GM19395 (cell line): ENCODE measurements around the gene AJM1.
"Not testable (repeated sequence)": the region's sequence is repeated elsewhere in the genome, so short reads cannot be mapped to it uniquely, and the experiment has no call there.

Experiments
- ATAC-seq: cut with Tn5 transposase; IDR thresholded peaks from one replicate; pipeline ENCODE4 v1.9.1; 2021; ENCODE audit warnings: mild to moderate bottlenecking, moderate library complexity; ENCODE audit not compliant: unreplicated experiment

AJM1 gene

DNA sequence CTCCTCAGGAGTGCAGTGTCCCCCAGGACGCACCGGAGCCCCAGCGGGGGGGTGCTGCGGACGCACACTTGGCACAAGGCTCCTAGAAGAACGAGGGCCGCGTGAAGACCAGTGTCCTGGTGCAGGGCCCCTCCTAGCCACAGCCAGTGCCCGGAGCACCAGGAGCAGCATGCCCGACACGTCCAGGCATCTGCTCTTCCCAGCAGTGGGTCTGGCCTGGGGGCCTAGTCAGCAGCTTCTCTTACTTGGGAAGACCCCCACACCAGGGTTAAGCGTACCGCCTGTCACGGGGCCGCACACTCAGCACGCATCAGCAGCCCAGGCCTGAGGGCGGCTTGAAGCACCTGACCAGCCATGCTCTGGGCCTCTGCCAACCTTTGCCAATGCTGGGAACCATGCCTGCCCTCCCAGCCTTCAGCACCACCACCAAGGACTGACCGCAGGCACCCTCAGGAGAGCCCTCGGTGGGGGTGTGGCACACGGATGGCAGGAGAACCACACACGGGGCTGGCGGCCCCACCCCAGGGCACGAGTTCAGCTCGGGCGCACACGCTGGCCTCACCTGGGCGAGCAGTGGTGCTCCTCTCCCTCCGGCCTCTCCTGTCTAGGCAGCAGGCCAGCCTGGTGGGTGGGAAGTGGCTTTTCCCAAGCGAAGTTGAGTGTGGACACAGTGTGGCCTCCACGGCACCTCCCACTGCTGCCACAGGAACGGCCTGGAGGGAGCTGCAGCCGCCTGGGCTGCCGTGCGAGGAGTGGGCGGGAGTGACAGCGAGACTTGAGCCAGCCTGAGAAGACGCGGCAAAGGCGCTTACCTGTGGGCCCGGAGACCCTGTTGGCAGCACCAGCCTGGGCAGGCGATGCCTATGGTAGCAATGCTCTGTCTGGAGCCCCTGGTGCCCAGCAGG lies 12.0 kb upstream of the AJM1 start:
- no peak for ATAC-seq

- no peak for ATAC-seq
Measured at GRCh38 chr9:136831002-136831719, 11.1 kb upstream of the AJM1 start.

DNA sequence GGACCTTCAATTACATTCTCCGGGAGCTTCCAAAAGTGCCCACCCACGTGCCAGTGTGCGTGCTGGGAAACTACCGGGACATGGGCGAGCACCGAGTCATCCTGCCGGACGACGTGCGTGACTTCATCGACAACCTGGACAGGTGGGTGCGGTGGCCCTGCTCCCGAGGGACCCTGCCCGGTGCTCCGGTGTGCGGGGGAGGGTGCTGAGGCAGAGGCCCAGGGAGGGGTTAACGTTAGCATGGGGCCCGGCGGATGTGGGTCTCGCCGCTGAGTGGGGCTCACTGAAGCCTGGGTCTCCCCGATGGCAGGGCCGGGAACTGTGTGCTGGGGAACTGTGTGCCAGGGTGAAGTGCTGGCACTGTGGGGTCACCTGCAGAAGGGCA lies 10.6 kb upstream of the AJM1 start:
- ATAC-seq: no peak

DNA sequence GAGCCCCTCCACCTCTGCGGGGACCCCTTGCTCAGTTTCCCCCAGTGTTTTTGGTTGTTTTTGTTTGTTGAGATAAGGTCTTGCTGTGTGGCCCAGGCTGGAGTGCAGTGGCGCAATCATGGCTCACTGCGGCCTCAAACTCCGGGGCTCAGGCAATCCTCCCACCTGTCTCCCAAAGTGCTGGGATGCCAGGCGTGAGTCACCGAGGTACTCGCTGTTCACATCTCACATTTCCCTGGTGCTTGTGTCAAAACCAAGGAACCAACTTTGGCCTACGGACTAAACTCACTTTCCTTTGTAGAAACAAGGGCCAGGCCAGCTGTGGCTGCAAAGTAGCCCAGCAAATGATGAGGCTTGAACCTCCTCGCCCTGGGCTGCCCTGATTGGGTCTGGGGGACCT lies 9.7 kb upstream of the AJM1 start:
- ATAC-seq: no peak

DNA sequence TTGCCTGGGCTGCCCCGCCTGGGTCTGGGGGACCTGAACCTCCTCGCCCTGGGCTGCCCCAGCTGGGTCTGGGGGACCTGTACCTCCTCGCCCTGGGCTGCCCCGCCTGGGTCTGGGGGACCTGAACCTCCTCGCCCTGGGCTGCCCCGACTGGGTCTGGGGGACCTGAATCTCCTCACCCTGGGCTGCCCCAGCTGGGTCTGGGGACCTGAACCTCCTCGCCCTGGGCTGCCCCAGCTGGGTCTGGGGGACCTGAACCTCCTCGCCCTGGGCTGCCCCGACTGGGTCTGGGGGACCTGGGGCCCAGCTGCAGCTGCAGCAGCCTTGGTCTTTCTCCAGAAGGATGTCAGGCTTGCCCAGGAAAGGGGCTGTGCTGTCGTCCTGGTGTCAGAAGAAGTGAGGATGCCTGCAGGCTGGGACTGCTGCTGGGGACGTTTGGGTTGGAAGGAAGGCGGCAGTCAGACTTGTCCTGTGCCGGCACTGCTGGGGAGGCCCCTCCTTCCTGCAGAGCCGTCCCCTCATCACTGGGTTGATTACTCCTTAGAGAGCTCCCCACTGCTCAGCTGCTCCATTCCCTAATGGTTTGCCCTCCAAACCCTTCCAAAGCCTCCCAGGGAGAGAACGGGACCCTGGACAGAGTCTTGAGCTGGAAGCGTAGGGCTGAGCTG lies 8.8 kb upstream of the AJM1 start:
- ATAC-seq: not testable (repeated sequence)

DNA sequence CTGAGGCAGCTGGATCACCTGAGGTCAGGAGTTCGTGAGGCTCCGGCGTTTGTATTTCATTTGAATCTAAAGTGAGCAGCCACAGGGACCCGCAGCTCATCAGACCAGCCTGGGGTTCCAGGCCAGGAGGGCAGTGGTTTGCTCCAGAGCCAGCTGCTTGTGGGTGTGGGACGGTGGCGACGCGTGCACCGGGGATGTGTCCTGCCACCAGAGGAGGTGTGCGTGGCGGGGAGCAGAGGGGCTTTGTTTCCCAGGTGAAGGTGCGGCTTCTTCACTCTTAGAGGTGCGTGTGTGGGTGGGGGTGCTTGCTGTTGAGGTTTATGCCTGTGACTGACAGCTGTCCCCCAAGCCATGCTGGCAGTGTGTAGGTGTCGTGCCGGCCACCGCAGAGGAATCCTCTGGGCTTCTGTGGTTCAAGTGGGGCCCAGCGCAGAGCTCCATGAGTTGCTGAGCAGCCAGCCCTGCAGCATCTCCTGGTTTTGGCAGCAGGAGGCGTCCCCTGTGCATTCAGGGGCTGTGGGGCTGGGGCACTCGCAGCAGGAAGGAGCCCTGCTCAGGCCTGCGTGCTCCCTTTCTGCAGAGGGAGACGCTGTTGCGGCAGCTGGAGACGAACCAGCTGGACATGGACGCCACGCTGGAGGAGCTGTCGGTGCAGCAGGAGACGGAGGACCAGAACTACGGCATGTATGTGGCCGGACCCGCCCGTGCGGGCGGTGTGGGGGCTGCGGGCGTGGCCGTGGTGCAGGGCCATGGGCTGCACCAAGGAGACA lies 6.9 kb upstream of the AJM1 start:
- ATAC-seq: no peak

GRCh38 chr9:136835932-136836904 lies 6.1 kb upstream of the AJM1 start:
- ATAC-seq: no peak

- no peak for ATAC-seq
Measured at GRCh38 chr9:136837146-136837855, 5.0 kb upstream of the AJM1 start.

GRCh38 chr9:136837856-136838277 lies 4.4 kb upstream of the AJM1 start:
- ATAC-seq: not testable (repeated sequence)

- ATAC-seq: no peak
Measured at GRCh38 chr9:136838314-136839228, 3.7 kb upstream of the AJM1 start.

DNA sequence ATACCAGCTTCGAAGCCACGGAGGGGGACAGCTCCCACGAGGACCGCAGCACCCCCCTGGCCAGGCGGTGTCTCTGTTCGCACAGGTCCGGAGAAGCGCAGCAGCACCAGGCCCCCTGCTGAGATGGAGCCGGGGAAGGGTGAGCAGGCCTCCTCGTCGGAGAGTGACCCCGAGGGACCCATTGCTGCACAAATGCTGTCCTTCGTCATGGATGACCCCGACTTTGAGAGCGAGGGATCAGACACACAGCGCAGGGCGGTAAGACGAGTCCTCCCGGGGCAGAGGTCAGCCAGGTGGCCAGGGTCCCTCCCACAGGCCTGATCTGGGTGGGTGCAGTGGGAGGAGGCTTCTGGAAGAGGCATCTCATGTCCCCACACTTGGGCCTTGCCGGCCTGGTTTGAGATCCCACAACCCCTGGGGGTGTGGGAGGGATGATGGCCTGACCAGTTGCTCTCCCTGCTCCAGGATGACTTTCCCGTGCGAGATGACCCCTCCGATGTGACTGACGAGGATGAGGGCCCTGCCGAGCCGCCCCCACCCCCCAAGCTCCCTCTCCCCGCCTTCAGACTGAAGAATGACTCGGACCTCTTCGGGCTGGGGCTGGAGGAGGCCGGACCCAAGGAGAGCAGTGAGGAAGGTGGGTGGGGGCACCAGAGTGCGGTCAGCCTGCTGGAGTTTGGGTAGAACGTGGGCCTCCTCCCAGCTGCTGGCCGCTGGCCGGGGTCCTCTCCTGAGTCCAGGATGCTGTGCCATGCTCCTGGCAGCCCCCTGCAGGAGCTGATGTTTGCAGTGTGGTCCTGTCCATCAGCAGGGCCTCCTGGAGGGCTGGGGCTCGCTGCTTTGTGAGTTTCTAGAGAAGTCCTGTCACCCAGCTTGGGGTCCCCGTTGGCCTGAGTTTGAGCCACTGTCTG lies 2.8 kb upstream of the AJM1 start:
- ATAC-seq: no peak

DNA sequence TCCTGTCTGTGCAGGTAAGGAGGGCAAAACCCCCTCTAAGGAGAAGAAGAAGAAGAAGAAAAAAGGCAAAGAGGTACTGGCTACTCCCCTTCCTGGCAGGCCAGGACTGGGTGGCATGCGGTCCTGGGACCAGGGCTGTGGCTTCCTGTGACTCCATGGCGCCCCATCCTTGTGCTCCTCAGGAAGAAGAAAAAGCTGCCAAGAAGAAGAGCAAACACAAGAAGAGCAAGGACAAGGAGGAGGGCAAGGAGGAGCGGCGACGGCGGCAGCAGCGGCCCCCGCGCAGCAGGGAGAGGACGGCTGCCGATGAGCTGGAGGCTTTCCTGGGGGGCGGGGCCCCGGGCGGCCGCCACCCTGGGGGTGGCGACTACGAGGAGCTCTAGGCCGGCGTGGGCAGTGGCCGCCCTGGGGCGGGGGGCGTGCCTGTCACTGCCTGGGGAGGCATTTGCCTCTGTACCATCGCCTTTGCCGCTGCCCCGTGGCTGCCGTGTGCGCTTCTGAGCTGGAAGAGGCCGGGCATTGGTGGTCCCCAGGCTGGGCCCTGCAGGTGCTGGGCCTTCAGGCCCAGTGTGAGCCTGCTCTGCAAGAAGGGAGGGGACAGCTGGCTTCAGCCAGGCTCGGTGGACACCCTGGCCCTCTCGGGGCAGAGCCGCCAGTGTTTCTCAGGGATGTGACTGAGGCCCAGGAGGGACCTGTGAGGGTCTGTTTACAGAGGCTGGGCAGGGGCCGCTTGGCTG lies 2.0 kb upstream of the AJM1 start:
- ATAC-seq: no peak

DNA sequence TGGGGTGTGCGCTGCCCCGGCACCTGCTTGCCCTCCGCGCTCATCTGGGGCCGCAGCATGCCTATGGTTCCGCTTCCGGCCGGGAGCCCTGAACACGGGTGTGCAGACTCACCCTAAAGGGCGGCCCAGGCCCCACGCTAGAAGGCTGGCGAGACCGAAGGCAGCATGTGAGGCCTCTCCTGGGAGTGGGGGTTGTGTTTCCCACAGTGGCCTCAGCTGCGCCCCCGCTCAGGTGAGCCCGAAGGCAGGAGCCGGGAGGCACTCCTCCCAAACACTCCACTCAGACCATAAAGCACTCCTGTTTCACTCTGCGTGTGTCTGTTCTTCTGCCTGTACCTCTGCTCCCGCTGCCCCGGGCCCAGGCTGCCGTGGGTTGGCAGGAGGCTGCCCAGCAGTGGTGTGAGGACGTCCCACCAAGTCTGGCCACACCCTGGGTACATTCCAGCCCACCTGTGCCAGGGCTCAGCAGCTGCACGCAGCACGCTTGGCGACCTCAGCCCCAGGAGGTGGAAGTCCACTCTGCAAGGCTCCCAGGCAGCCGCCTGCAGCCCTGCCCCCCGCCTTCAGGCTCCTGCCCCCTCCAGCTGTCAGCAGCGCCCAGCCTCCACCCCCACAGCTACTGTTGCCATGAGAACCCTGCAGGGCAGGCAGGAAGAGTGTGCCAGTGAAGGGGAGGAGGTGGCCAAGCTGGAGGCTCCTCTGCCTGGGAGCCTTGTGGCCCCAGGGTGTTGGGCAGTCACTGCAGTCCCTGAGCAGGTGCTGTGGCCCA lies 1.2 kb upstream of the AJM1 start:
- no peak for ATAC-seq

- ATAC-seq: not testable (repeated sequence)
Measured at GRCh38 chr9:136841646-136842379, 465 bp upstream of the AJM1 start.
